T-helper 17 cell (primary cell): Measurements from ENCODE around the gene LRRC1. TPM values are rescaled to one million over a fixed set of nuclear protein-coding genes. Genes with fewer than 3 reads are reported as not detected.

Source experiments
- ATAC-seq: fragments of 150-1000 bp; cut with Tn5 transposase; 2 replicates; pipeline ENCODE4 v1.10.0; 2021; ENCODE audit warnings: mild to moderate bottlenecking, moderate library complexity
- DNase-seq, 3 donors: peaks; one replicate each; pipeline versions ENCODE4 v3.0.0 to v3.0.0-alpha.2; 2020 to 2021
- H3K9me3 ChIP-seq: one replicate; pipeline ENCODE4 v1.7.0; 2013; ENCODE audit warnings: low read length, mild to moderate bottlenecking; ENCODE audit not compliant: control insufficient read depth, poor library complexity, severe bottlenecking
- H3K27ac Mint-ChIP-seq: one replicate; pipeline ENCODE4 v1.8.0; 2022; ENCODE audit warnings: mild to moderate bottlenecking, moderate library complexity, mixed read lengths
- H3K27me3 Mint-ChIP-seq: one replicate; pipeline ENCODE4 v1.8.0; 2022; ENCODE audit warnings: mixed read lengths
- H3K36me3 Mint-ChIP-seq: one replicate; pipeline ENCODE4 v1.8.0; 2022; ENCODE audit warnings: low read depth, mixed read lengths
- H3K4me1 Mint-ChIP-seq: one replicate; pipeline ENCODE4 v1.8.0; 2022; ENCODE audit warnings: mild to moderate bottlenecking, mixed read lengths
- H3K4me3 Mint-ChIP-seq: one replicate; pipeline ENCODE4 v1.8.0; 2022; ENCODE audit warnings: mild to moderate bottlenecking, moderate library complexity, mixed read lengths
- total RNA-seq, 4 donors: library from RNA in 2 of 4; stranded (reverse) in 2 of 4; gene quantifications; one replicate each; pipeline ENCODE4 v1.2.3 and lab custom pipeline; 2022 to 2026

LRRC1 gene
- total RNA-seq, 2 donors from 2014 or later: 2.5 to 4.0 TPM

- H3K27ac Mint-ChIP-seq: no peak overlapping the region
- ATAC-seq: no peak
- DNase-seq: no peak
- no peaks in the 10 kb centered on the region for H3K27me3 Mint-ChIP-seq
- peaks cover 2% of the 10 kb centered on the region for H3K36me3 Mint-ChIP-seq
- peaks cover 14% of the 10 kb centered on the region for H3K4me1 Mint-ChIP-seq
- H3K9me3 ChIP-seq: no peaks in the 10 kb centered on the region
- H3K4me3 Mint-ChIP-seq: no peak overlapping the region
Observed at GRCh38 chr6:53868626-53869025, 73.8 kb downstream of the LRRC1 start.

GRCh38 chr6:53869964-53870363, 75.2 kb downstream of the LRRC1 start:
- H3K9me3 ChIP-seq: no peaks in the 10 kb centered on the region
- peaks cover 3% of the 10 kb centered on the region for H3K36me3 Mint-ChIP-seq
- H3K4me1 Mint-ChIP-seq: peaks cover 8% of the 10 kb centered on the region
- ATAC-seq (no peak), DNase-seq (no peak)
- no peak overlapping the region for H3K27ac Mint-ChIP-seq
- no peak overlapping the region for H3K4me3 Mint-ChIP-seq
- no peaks in the 10 kb centered on the region for H3K27me3 Mint-ChIP-seq

- ATAC-seq (no peak), DNase-seq (no peak)
- no peak overlapping the region for H3K27ac Mint-ChIP-seq
- no peaks in the 10 kb centered on the region for H3K9me3 ChIP-seq
- H3K4me1 Mint-ChIP-seq: peaks cover 7% of the 10 kb centered on the region
- no peaks in the 10 kb centered on the region for H3K27me3 Mint-ChIP-seq
- H3K4me3 Mint-ChIP-seq: no peak overlapping the region
- H3K36me3 Mint-ChIP-seq: peaks cover 3% of the 10 kb centered on the region
Observed at GRCh38 chr6:53873922-53874321, 79.1 kb downstream of the LRRC1 start.

GRCh38 chr6:53874964-53875363, 80.2 kb downstream of the LRRC1 start:
- no peaks in the 10 kb centered on the region for H3K9me3 ChIP-seq
- Mint-ChIP-seq H3K4me1 (peaks cover 5% of the 10 kb centered on the region), H3K27ac (no peak overlapping the region), H3K27me3 (no peaks in the 10 kb centered on the region), H3K4me3 (no peak overlapping the region), H3K36me3 (peaks cover 3% of the 10 kb centered on the region)
- DNase-seq: no peak
- no peak for ATAC-seq

GRCh38 chr6:53877151-53877550, 82.3 kb downstream of the LRRC1 start:
- peaks cover 5% of the 10 kb centered on the region for H3K36me3 Mint-ChIP-seq
- H3K4me1 Mint-ChIP-seq: no peaks in the 10 kb centered on the region
- no peak overlapping the region for H3K27ac Mint-ChIP-seq
- no peaks in the 10 kb centered on the region for H3K9me3 ChIP-seq
- DNase-seq (no peak), ATAC-seq (no peak)
- no peak overlapping the region for H3K4me3 Mint-ChIP-seq
- H3K27me3 Mint-ChIP-seq: no peaks in the 10 kb centered on the region

- H3K27me3 Mint-ChIP-seq: no peaks in the 10 kb centered on the region
Observed at GRCh38 chr6:53878808-53879207, 84.0 kb downstream of the LRRC1 start.

GRCh38 chr6:53879608-53880007, 84.8 kb downstream of the LRRC1 start:
- DNase-seq (no peak), ATAC-seq (no peak)
- Mint-ChIP-seq H3K36me3 (peaks cover 5% of the 10 kb centered on the region), H3K4me3 (no peak overlapping the region), H3K27me3 (no peaks in the 10 kb centered on the region), H3K4me1 (no peaks in the 10 kb centered on the region), H3K27ac (no peak overlapping the region)
- no peaks in the 10 kb centered on the region for H3K9me3 ChIP-seq

More at GRCh38 chr6:53878808-53879207, 84.0 kb downstream of the LRRC1 start:
- ATAC-seq (no peak), DNase-seq (no peak)
- H3K36me3 Mint-ChIP-seq: peaks cover 5% of the 10 kb centered on the region
- H3K27ac Mint-ChIP-seq: no peak overlapping the region
- H3K4me1 Mint-ChIP-seq: no peaks in the 10 kb centered on the region
- no peak overlapping the region for H3K4me3 Mint-ChIP-seq
- H3K9me3 ChIP-seq: no peaks in the 10 kb centered on the region

GRCh38 chr6:53887316-53887715, 92.5 kb downstream of the LRRC1 start:
- no peaks in the 10 kb centered on the region for H3K9me3 ChIP-seq
- ATAC-seq (no peak), DNase-seq (no peak)
- peaks cover 3% of the 10 kb centered on the region for H3K36me3 Mint-ChIP-seq
- peaks cover 1% of the 10 kb centered on the region for H3K4me1 Mint-ChIP-seq
- H3K27me3 Mint-ChIP-seq: no peaks in the 10 kb centered on the region
- no peak overlapping the region for H3K27ac Mint-ChIP-seq
- H3K4me3 Mint-ChIP-seq: no peak overlapping the region

GRCh38 chr6:53888931-53889330, 94.1 kb downstream of the LRRC1 start:
- H3K4me1 Mint-ChIP-seq: peaks cover 2% of the 10 kb centered on the region
- H3K4me3 Mint-ChIP-seq: no peak overlapping the region

GRCh38 chr6:53889365-53889764, 94.6 kb downstream of the LRRC1 start:
- no peak overlapping the region for H3K27ac Mint-ChIP-seq
- ATAC-seq: no peak
- H3K27me3 Mint-ChIP-seq: no peaks in the 10 kb centered on the region

More at GRCh38 chr6:53888931-53889330, 94.1 kb downstream of the LRRC1 start:
- H3K27ac Mint-ChIP-seq: no peak overlapping the region
- H3K27me3 Mint-ChIP-seq: no peaks in the 10 kb centered on the region
- no peaks in the 10 kb centered on the region for H3K36me3 Mint-ChIP-seq
- DNase-seq (no peak), ATAC-seq (no peak)
- no peaks in the 10 kb centered on the region for H3K9me3 ChIP-seq

GRCh38 chr6:53892707-53893106, 97.9 kb downstream of the LRRC1 start:
- peaks cover 4% of the 10 kb centered on the region for H3K4me1 Mint-ChIP-seq
- ATAC-seq (no peak), DNase-seq (no peak)
- H3K9me3 ChIP-seq: no peaks in the 10 kb centered on the region
- H3K36me3 Mint-ChIP-seq: no peaks in the 10 kb centered on the region
- H3K4me3 Mint-ChIP-seq: no peak overlapping the region
- no peaks in the 10 kb centered on the region for H3K27me3 Mint-ChIP-seq
- H3K27ac Mint-ChIP-seq: no peak overlapping the region

More at GRCh38 chr6:53889365-53889764, 94.6 kb downstream of the LRRC1 start:
- H3K9me3 ChIP-seq: no peaks in the 10 kb centered on the region
- Mint-ChIP-seq H3K4me1 (peaks cover 4% of the 10 kb centered on the region), H3K36me3 (no peaks in the 10 kb centered on the region), H3K4me3 (no peak overlapping the region)
- DNase-seq: no peak

GRCh38 chr6:53894091-53894490, 99.3 kb downstream of the LRRC1 start:
- Mint-ChIP-seq H3K27ac (no peak overlapping the region), H3K4me1 (peaks cover 4% of the 10 kb centered on the region), H3K27me3 (no peaks in the 10 kb centered on the region), H3K4me3 (no peak overlapping the region), H3K36me3 (peaks cover 4% of the 10 kb centered on the region)
- no peak for DNase-seq
- no peaks in the 10 kb centered on the region for H3K9me3 ChIP-seq
- ATAC-seq: no peak

GRCh38 chr6:53896196-53896595, 101.4 kb downstream of the LRRC1 start:
- no peaks in the 10 kb centered on the region for H3K9me3 ChIP-seq
- Mint-ChIP-seq H3K27me3 (no peaks in the 10 kb centered on the region), H3K4me3 (no peak overlapping the region), H3K36me3 (peaks cover 4% of the 10 kb centered on the region), H3K4me1 (peaks cover 4% of the 10 kb centered on the region), H3K27ac (no peak overlapping the region)
- ATAC-seq (no peak), DNase-seq (no peak)

GRCh38 chr6:53898026-53898795, 103.4 kb downstream of the LRRC1 start:
- no peak for DNase-seq
- no peak overlapping the region for H3K4me3 Mint-ChIP-seq
- H3K27me3 Mint-ChIP-seq: no peaks in the 10 kb centered on the region
- peaks cover 4% of the 10 kb centered on the region for H3K36me3 Mint-ChIP-seq
- H3K9me3 ChIP-seq: no peaks in the 10 kb centered on the region
- ATAC-seq: no peak
- peaks cover 2% of the 10 kb centered on the region for H3K4me1 Mint-ChIP-seq
- no peak overlapping the region for H3K27ac Mint-ChIP-seq
